Measurements from ENCODE around the gene MINDY4B.

The MINDY4B gene

DNA sequence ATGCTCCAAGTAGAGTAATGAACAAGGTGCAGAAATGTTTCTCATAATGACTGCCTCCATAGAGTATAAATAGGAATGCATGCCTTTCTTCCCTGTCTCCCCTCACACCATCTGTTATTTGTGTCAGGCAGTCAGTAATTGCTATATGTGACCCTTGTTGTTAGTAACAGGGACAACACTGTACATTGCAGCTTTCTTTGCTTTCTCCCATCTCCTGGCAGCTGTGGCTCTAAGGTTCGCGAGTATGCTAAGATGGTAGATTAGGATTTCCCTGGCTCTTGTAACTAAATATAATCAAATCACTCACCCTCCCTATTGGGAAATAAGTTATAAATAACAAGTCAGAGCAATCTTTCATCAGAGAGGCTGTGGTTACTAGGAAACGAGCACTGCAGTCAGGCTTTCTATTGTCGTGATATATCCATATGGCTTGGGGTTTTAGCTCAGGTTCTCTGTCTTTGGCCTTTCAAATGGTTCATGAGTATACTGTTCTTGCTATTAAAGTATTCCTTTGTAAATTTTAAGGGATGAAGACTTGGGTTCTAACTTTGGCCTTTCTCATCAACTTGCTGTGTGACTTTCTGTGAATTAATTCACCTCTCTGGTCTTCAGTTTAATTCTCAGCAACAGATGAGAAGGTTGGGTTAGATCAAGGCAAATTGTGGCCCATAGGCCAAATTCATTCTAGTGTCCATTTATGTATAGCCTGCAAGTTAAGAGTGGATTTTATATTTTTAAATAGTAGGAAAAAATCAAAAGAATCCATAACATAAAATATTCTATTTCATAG is 8.1 kb upstream of the MINDY4B start:
- no peaks in the 10 kb centered on the region for H3F3A ChIP-seq (ENCODE audit: insufficient read depth, low read length)
- H3K79me2 ChIP-seq (ENCODE audit: insufficient read depth, low read length): no peaks in the 10 kb centered on the region
- no peaks in the 10 kb centered on the region for H3K9me3 ChIP-seq (ENCODE audit: low read length)
- H3K9me2 ChIP-seq (ENCODE audit: low read depth, low read length): no peaks in the 10 kb centered on the region
- no peak overlapping the region for H2AFZ ChIP-seq (ENCODE audit: low read length)
- no peak overlapping the region for H3K4me2 ChIP-seq (ENCODE audit: low read length)
- no peaks in the 10 kb centered on the region for H4K20me1 ChIP-seq (ENCODE audit: insufficient read depth, low read length)
- no peak for TF ChIP-seq EZH2 (IDR thresholded peaks at IDR 0.05; ENCODE audit: borderline replicate concordance, low read length)
- TF ChIP-seq, protein P1, sequence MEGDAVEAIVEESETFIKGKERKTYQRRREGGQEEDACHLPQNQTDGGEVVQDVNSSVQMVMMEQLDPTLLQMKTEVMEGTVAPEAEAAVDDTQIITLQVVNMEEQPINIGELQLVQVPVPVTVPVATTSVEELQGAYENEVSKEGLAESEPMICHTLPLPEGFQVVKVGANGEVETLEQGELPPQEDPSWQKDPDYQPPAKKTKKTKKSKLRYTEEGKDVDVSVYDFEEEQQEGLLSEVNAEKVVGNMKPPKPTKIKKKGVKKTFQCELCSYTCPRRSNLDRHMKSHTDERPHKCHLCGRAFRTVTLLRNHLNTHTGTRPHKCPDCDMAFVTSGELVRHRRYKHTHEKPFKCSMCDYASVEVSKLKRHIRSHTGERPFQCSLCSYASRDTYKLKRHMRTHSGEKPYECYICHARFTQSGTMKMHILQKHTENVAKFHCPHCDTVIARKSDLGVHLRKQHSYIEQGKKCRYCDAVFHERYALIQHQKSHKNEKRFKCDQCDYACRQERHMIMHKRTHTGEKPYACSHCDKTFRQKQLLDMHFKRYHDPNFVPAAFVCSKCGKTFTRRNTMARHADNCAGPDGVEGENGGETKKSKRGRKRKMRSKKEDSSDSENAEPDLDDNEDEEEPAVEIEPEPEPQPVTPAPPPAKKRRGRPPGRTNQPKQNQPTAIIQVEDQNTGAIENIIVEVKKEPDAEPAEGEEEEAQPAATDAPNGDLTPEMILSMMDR (IDR thresholded peaks at IDR 0.05; ENCODE audit: low read length): no peak
- H3K27ac ChIP-seq (ENCODE audit: low read depth, low read length, poor library complexity, severe bottlenecking): no peak overlapping the region
- H3K9ac ChIP-seq (ENCODE audit: low read length): no peak overlapping the region
- H3K27me3 ChIP-seq (ENCODE audit: insufficient read depth, low read length): no peaks in the 10 kb centered on the region
- H3K4me3 ChIP-seq (ENCODE audit: low read depth, low read length, poor library complexity, severe bottlenecking): no peak overlapping the region
- H3K4me1 ChIP-seq (ENCODE audit: insufficient read depth, low read length, severe bottlenecking): no peaks in the 10 kb centered on the region
- H3K36me3 ChIP-seq (ENCODE audit: insufficient read depth, low read length): no peaks in the 10 kb centered on the region

DNA sequence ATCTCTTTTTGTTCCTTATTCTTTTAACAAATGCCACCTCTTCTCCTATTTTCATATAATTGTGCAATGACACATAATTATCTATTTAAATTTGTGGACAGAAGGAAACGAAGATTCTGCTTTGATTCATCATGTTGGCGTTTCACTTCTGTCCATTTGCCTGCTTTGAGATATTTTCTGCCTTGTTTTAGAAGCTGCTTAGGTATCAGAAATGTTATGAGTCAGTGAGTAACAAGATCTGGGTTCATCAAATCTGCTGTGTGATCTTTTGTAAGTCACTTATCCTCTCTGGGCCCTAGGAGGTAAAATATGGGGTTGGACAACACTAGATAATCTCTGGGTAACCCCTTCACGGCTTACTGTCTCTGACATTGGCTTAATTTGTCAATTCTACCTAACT is 7.3 kb upstream of the MINDY4B start:
- no peak overlapping the region for H2AFZ ChIP-seq (ENCODE audit: low read length)
- no peaks in the 10 kb centered on the region for H3K9me3 ChIP-seq (ENCODE audit: low read length)
- TF ChIP-seq, protein P1 (IDR thresholded peaks at IDR 0.05; ENCODE audit: low read length): no peak
- TF ChIP-seq EZH2 (IDR thresholded peaks at IDR 0.05; ENCODE audit: borderline replicate concordance, low read length): no peak
- H3K9ac ChIP-seq (ENCODE audit: low read length): no peak overlapping the region
- H3K9me2 ChIP-seq (ENCODE audit: low read depth, low read length): no peaks in the 10 kb centered on the region
- no peak overlapping the region for H3K27ac ChIP-seq (ENCODE audit: low read depth, low read length, poor library complexity, severe bottlenecking)
- H3K27me3 ChIP-seq (ENCODE audit: insufficient read depth, low read length): no peaks in the 10 kb centered on the region
- H3K4me2 ChIP-seq (ENCODE audit: low read length): no peak overlapping the region
- no peaks in the 10 kb centered on the region for H3K36me3 ChIP-seq (ENCODE audit: insufficient read depth, low read length)
- no peaks in the 10 kb centered on the region for H4K20me1 ChIP-seq (ENCODE audit: insufficient read depth, low read length)
- H3K4me1 ChIP-seq (ENCODE audit: insufficient read depth, low read length, severe bottlenecking): no peaks in the 10 kb centered on the region
- no peak overlapping the region for H3K4me3 ChIP-seq (ENCODE audit: low read depth, low read length, poor library complexity, severe bottlenecking)
- H3K79me2 ChIP-seq (ENCODE audit: insufficient read depth, low read length): no peaks in the 10 kb centered on the region
- no peaks in the 10 kb centered on the region for H3F3A ChIP-seq (ENCODE audit: insufficient read depth, low read length)

DNA sequence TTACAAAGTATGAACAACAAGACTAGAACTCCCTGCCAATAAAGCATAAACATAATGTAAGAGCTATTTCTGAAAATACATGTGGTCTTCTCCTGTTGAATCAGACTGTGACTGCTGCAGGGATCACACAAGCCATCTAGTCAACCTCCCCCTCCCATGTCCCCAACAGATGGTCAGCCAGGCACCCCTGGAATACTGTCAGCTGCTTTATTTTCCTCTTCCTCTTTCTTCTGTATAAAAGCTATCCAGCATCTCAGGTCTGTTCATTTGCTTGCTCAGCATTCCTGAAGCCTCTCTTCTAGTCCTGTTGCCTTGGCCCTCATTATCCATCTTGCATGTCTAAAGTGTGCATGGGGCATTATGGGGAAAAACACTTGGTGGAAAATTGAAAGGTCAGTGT is 6.5 kb upstream of the MINDY4B start:
- Histone ChIP-seq H4K20me1 (ENCODE audit: insufficient read depth, low read length) (no peaks in the 10 kb centered on the region), H2AFZ (ENCODE audit: low read length) (no peak overlapping the region), H3K9me2 (ENCODE audit: low read depth, low read length) (no peaks in the 10 kb centered on the region), H3K79me2 (ENCODE audit: insufficient read depth, low read length) (no peaks in the 10 kb centered on the region), H3K36me3 (ENCODE audit: insufficient read depth, low read length) (no peaks in the 10 kb centered on the region), H3K27me3 (ENCODE audit: insufficient read depth, low read length) (no peaks in the 10 kb centered on the region), H3K9me3 (ENCODE audit: low read length) (no peaks in the 10 kb centered on the region), H3K4me1 (ENCODE audit: insufficient read depth, low read length, severe bottlenecking) (no peaks in the 10 kb centered on the region), H3K4me2 (ENCODE audit: low read length) (no peak overlapping the region), H3F3A (ENCODE audit: insufficient read depth, low read length) (no peaks in the 10 kb centered on the region), H3K4me3 (ENCODE audit: low read depth, low read length, poor library complexity, severe bottlenecking) (no peak overlapping the region), H3K27ac (ENCODE audit: low read depth, low read length, poor library complexity, severe bottlenecking) (no peak overlapping the region), H3K9ac (ENCODE audit: low read length) (no peak overlapping the region)
- TF ChIP-seq EZH2 (IDR thresholded peaks at IDR 0.05; ENCODE audit: borderline replicate concordance, low read length): no peak
- TF ChIP-seq, protein P1 (IDR thresholded peaks at IDR 0.05; ENCODE audit: low read length): no peak
